Stimulated activated naive B cell treated with anti-CD40 and anti-IgM and Interleukin-4, amounts not matched to agents 10 μg/mL and 1 μg/mL and 100 μg/mL, for 72 hours (primary cell): ENCODE data around the gene DCLK3.
A peak's percentile ranks its signal among the peaks of the same experiment; 100 is the strongest.

Experiments
- ATAC-seq, 2 donors: fragments of 150-1000 bp; cut with Tn5 transposase; replicated peaks; 2 replicates each; pipeline ENCODE4 v1.10.0; 2021; ENCODE audit warnings: moderate library complexity in 1 of 2
- DNase-seq: peaks from one replicate; pipeline ENCODE4 v3.0.0; 2021
- H3K27ac Mint-ChIP-seq: one replicate; pipeline ENCODE4 v1.8.0; 2022; ENCODE audit warnings: mild to moderate bottlenecking, mixed read lengths
- H3K27me3 Mint-ChIP-seq, 2 donors: one replicate each; pipeline ENCODE4 v1.8.0; 2022; ENCODE audit warnings: mixed read lengths in 2 of 2
- H3K36me3 Mint-ChIP-seq, 2 donors: one replicate each; pipeline ENCODE4 v1.8.0; 2022; ENCODE audit warnings: mixed read lengths in 2 of 2, mild to moderate bottlenecking in 1 of 2
- H3K4me1 Mint-ChIP-seq, 2 donors: one replicate each; pipeline ENCODE4 v1.8.0; 2022; ENCODE audit warnings: mixed read lengths in 2 of 2, mild to moderate bottlenecking in 1 of 2
- H3K4me3 Mint-ChIP-seq, 2 donors: one replicate each; pipeline ENCODE4 v1.8.0; 2022; ENCODE audit warnings: mild to moderate bottlenecking in 2 of 2, mixed read lengths in 2 of 2, moderate library complexity in 1 of 2
- H3K9me3 Mint-ChIP-seq, 2 donors: one replicate each; pipeline ENCODE4 v1.8.0; 2022; ENCODE audit warnings: mixed read lengths in 2 of 2, mild to moderate bottlenecking in 1 of 2

DCLK3 gene

GRCh38 chr3:36763850-36764703 lies at the start of gene DCLK3:
DCLK3 (minus strand) TSS chr3:36764553; CDS start chr3:36764263, 290 bp downstream.
- Mint-ChIP-seq H3K4me3 (peak within 1 kb of the TSS; percentile 66 to 72), H3K4me1 (peaks cover 6 to 12% of the 10 kb centered on the region in 2 donors), H3K9me3 (no peaks in the 10 kb centered on the region), H3K27me3 (peaks cover 61 to 62% of the 10 kb centered on the region in 2 donors), H3K27ac (no peak within 1 kb of the TSS), H3K36me3 (peaks cover 0 to 4% of the 10 kb centered on the region in 2 donors)
- peak; percentile 48 to 56 for ATAC-seq
- no peak for DNase-seq

GRCh38 chr3:36813305-36813704 lies 49.0 kb upstream of the DCLK3 start:
- no peak for ATAC-seq
- Mint-ChIP-seq H3K36me3 (no peaks in the 10 kb centered on the region), H3K4me3 (no peak overlapping the region), H3K9me3 (no peaks in the 10 kb centered on the region), H3K4me1 (peaks cover 0 to 2% of the 10 kb centered on the region in 2 donors), H3K27ac (no peak overlapping the region), H3K27me3 (no peaks in the 10 kb centered on the region)
- no peak for DNase-seq

- no peaks in the 10 kb centered on the region for H3K36me3 Mint-ChIP-seq
- no peak overlapping the region for H3K27ac Mint-ChIP-seq
- H3K27me3 Mint-ChIP-seq, result no peaks in the 10 kb centered on the region
- H3K4me3 Mint-ChIP-seq, result no peak overlapping the region
- DNase-seq (no peak), ATAC-seq (no peak)
- H3K4me1 Mint-ChIP-seq, result peaks cover 0 to 2% of the 10 kb centered on the region in 2 donors
- H3K9me3 Mint-ChIP-seq, result no peaks in the 10 kb centered on the region
These were observed 47.9 kb upstream of the DCLK3 start for GRCh38 chr3:36812240-36812639.

- no peak overlapping the region for H3K27ac Mint-ChIP-seq
- H3K36me3 Mint-ChIP-seq, result no peaks in the 10 kb centered on the region
These were observed 47.4 kb upstream of the DCLK3 start for GRCh38 chr3:36811768-36812167.

GRCh38 chr3:36804295-36805055 lies 40.1 kb upstream of the DCLK3 start:
- Mint-ChIP-seq H3K27me3 (peaks cover 6 to 23% of the 10 kb centered on the region in 2 donors), H3K4me1 (no peaks in the 10 kb centered on the region), H3K36me3 (no peaks in the 10 kb centered on the region), H3K27ac (no peak overlapping the region), H3K9me3 (peaks cover 2 to 10% of the 10 kb centered on the region in 2 donors), H3K4me3 (no peak overlapping the region)
- no peak for DNase-seq
- ATAC-seq, result no peak

More at GRCh38 chr3:36811768-36812167, 47.4 kb upstream of the DCLK3 start:
- ATAC-seq, result no peak
- DNase-seq, result no peak
- Mint-ChIP-seq H3K4me1 (peaks cover 0 to 2% of the 10 kb centered on the region in 2 donors), H3K4me3 (no peak overlapping the region), H3K27me3 (no peaks in the 10 kb centered on the region), H3K9me3 (peaks cover 0 to under 1% of the 10 kb centered on the region in 2 donors)

- Mint-ChIP-seq H3K36me3 (no peaks in the 10 kb centered on the region), H3K4me1 (no peaks in the 10 kb centered on the region), H3K4me3 (no peak overlapping the region), H3K27ac (no peak overlapping the region), H3K27me3 (peaks cover 6 to 23% of the 10 kb centered on the region in 2 donors), H3K9me3 (peaks cover 3 to 10% of the 10 kb centered on the region in 2 donors)
- DNase-seq, result no peak
- no peak for ATAC-seq
These were observed 38.9 kb upstream of the DCLK3 start for GRCh38 chr3:36803091-36803791.

- no peak overlapping the region for H3K27ac Mint-ChIP-seq
- DNase-seq (no peak), ATAC-seq (no peak)
- H3K36me3 Mint-ChIP-seq, result no peaks in the 10 kb centered on the region
- no peak overlapping the region for H3K4me3 Mint-ChIP-seq
- no peaks in the 10 kb centered on the region for H3K4me1 Mint-ChIP-seq
- peaks cover 0 to 2% of the 10 kb centered on the region in 2 donors for H3K9me3 Mint-ChIP-seq
- H3K27me3 Mint-ChIP-seq, result peaks cover 6 to 17% of the 10 kb centered on the region in 2 donors
These were observed 36.3 kb upstream of the DCLK3 start for GRCh38 chr3:36800533-36801116.

- ATAC-seq, result no peak
- H3K27me3 Mint-ChIP-seq, result peaks cover 6 to 9% of the 10 kb centered on the region in 2 donors
- no peak overlapping the region for H3K4me3 Mint-ChIP-seq
- no peak overlapping the region for H3K27ac Mint-ChIP-seq
- peaks cover 0 to 2% of the 10 kb centered on the region in 2 donors for H3K9me3 Mint-ChIP-seq
- no peaks in the 10 kb centered on the region for H3K4me1 Mint-ChIP-seq
- H3K36me3 Mint-ChIP-seq, result no peaks in the 10 kb centered on the region
- no peak for DNase-seq
These were observed 32.5 kb upstream of the DCLK3 start for GRCh38 chr3:36796881-36797280.

- no peak overlapping the region for H3K27ac Mint-ChIP-seq
- H3K4me3 Mint-ChIP-seq, result no peak overlapping the region
- H3K27me3 Mint-ChIP-seq, result peaks cover 0 to 2% of the 10 kb centered on the region in 2 donors
- peaks cover 0 to 2% of the 10 kb centered on the region in 2 donors for H3K9me3 Mint-ChIP-seq
- H3K36me3 Mint-ChIP-seq, result no peaks in the 10 kb centered on the region
- DNase-seq, result no peak
- H3K4me1 Mint-ChIP-seq, result no peaks in the 10 kb centered on the region
- no peak for ATAC-seq
These were observed 31.8 kb upstream of the DCLK3 start for GRCh38 chr3:36796161-36796560.

- Mint-ChIP-seq H3K9me3 (peaks cover 0 to 2% of the 10 kb centered on the region in 2 donors), H3K4me1 (no peaks in the 10 kb centered on the region), H3K27me3 (peaks cover 2 to 3% of the 10 kb centered on the region in 2 donors), H3K4me3 (no peak overlapping the region), H3K27ac (no peak overlapping the region), H3K36me3 (no peaks in the 10 kb centered on the region)
- DNase-seq, result no peak
- ATAC-seq, result no peak
These were observed 31.3 kb upstream of the DCLK3 start for GRCh38 chr3:36795622-36796021.

- Mint-ChIP-seq H3K27ac (no peak overlapping the region), H3K4me3 (no peak overlapping the region), H3K36me3 (no peaks in the 10 kb centered on the region), H3K27me3 (peaks cover 7 to 9% of the 10 kb centered on the region in 2 donors), H3K9me3 (no peaks in the 10 kb centered on the region), H3K4me1 (no peaks in the 10 kb centered on the region)
- ATAC-seq (peak; percentile 55 to 64), DNase-seq (no peak)
These were observed 28.0 kb upstream of the DCLK3 start for GRCh38 chr3:36792342-36792741.

- H3K4me3 Mint-ChIP-seq, result no peak overlapping the region
- H3K4me1 Mint-ChIP-seq, result no peaks in the 10 kb centered on the region
- H3K36me3 Mint-ChIP-seq, result no peaks in the 10 kb centered on the region
- DNase-seq (no peak), ATAC-seq (no peak)
- H3K27ac Mint-ChIP-seq, result no peak overlapping the region
- peaks cover 7 to 9% of the 10 kb centered on the region in 2 donors for H3K27me3 Mint-ChIP-seq
- no peaks in the 10 kb centered on the region for H3K9me3 Mint-ChIP-seq
These were observed 26.4 kb upstream of the DCLK3 start for GRCh38 chr3:36790765-36791164.

- Mint-ChIP-seq H3K27me3 (peaks cover 7 to 15% of the 10 kb centered on the region in 2 donors), H3K4me1 (no peaks in the 10 kb centered on the region), H3K36me3 (no peaks in the 10 kb centered on the region), H3K9me3 (no peaks in the 10 kb centered on the region), H3K4me3 (no peak overlapping the region), H3K27ac (no peak overlapping the region)
- ATAC-seq, result peak; percentile 65 to 69
- no peak for DNase-seq
These were observed 22.9 kb upstream of the DCLK3 start for GRCh38 chr3:36786921-36787890.
